ENCODE data around the gene KRT9.
"Not testable (repeated sequence)": the region's sequence is repeated elsewhere in the genome, so short reads cannot be mapped to it uniquely, and the experiment has no call there.

KRT9 gene

DNA sequence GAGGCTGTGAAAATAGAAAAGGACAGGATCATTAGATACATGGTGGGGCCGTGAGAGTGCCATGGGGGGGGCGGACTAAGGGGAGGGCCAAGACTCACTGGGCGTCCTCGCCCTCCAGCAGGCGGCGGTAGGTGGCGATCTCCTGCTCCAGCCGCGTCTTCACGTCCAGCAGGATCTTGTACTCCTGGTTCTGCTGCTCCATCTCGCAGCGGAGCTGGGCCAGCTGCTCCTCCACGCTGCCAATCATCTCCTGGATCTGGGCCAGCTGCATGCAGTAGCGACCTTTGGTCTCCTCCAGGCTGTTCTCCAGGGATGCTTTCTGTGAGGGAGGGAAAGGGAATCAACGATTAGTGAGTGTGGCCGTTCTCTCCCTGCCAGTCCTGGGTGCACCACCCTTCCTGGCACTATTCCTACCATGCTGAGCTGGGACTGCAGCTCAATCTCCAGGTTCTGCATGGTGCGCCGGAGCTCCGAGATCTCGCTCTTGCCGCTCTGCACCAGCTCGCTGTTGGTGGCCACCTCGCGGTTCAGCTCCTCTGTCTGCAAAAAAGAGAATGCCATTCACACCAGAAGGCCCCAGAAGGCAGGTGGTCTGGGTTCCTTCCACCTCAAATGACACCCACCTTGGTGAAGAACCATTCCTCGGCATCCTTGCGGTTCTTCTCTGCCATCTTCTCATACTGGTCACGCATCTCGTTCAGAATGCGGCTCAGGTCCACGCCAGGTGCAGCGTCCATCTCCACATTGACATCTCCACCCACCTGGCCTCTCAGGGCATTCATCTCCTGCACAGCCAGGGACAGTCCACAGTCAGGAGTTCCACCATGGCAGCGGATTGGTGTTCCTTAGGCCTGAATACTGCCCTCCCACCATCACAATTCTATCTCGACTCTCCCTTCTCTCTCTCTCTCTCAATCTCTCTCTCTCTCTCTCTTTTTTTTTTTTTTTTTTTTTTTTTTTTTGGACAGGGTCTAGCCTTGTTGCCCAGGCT is 11.6 kb upstream of the KRT9 start:
- ChIA-PET CTCF (interaction anchor here (1.6 to 1.9 kb wide), 2 partner anchors 34 to 65 kb away, joined by 5 read pairs; no protein-coding TSS in a partner anchor), POLR2A (no interaction called here)
- TF ChIP-seq ELF4 (IDR thresholded peaks at IDR 0.05), result no peak
- TF ChIP-seq FOXM1 (IDR thresholded peaks at IDR 0.05; ENCODE audit: borderline replicate concordance), result no peak
- TF ChIP-seq SP1 (IDR thresholded peaks at IDR 0.05), result no peak
- no peak for DNase-seq (ENCODE audit: extremely low spot score)

DNA sequence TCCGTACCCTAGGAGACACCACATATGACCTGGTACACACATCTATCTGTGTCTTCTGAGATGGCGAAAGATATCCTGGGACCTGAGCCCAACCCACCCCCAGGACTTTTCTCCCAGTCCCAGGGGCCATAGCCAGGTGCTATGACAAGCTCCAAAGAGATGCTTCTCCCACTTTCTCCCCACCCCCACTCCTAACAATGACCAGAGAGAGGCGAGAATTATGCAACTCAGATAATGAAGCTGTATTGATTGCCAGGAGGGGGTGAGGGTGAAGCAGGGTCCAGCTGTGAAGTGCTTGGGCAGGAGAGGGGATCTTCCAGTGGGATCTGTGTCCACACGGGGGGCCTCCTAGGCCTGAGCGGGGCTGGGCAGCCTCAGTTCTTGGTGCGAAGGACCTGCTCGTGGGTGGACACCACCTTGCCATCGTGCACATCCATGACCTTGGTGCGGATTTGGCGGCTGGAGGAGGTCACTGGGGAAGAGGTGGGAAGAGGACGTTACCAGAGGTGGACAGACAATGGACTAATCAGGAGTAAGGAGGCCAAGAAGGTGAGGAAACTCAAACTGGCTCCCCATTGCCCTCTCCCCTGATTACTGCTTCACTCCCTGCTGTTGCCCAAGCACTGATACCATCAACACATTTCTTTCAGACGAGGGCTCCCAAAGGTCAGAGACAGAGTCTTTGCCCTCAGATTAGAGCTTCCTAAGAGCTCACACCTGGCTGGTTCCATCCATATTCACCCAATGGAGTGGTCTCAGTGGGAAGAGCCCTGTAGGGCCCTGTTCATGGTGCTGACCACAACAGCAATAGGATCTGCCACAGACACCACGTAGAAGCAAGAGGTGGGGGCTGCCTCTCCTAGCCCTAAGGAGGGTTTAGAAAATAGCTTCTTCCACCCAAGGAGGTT is 10.5 kb upstream of the KRT9 start:
- ChIA-PET CTCF (interaction anchor here (0.9 to 1.9 kb wide), 3 partner anchors 33 to 80 kb away, joined by 4 to 7 read pairs (median 5); no protein-coding TSS in a partner anchor), POLR2A (interaction anchor here (1.1 to 1.2 kb wide), 2 partner anchors 83 to 106 kb away, joined by 3 read pairs; no protein-coding TSS in a partner anchor)
- not testable (repeated sequence) for DNase-seq (ENCODE audit: extremely low spot score)

DNA sequence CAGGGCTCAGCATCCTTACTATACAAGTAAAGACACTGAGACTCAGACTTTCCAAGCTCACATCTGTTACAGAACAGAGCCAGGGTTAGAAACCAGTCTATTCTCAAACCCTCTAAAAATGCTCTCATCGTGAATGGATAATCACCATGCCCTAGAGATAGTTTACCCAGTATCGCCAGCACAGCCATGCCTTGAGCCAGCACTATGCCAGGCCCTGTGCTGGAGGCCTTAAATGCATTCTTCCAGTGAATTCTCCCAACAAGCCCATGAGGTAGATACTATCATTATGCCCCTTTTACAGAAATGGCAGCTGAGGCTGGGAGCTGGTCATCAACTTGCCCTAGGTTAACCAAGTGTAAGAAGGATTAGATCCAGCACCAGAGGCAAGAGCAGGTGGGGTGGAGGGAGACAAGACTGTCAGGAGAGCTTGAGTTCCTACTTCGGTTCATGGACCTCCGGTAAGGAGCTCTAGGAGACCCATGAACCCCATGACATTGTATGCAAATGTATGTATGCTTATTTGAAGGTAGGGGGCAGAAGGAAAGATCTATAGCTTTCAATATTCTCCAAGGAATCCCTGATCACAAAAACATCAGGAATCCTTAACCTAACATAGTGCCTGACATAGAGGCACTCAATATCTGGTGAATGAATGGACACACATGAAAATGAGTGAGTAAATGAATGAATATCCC is 9.7 kb upstream of the KRT9 start:
- ChIA-PET POLR2A (interaction anchor here (1.1 to 1.2 kb wide), 2 partner anchors 84 to 107 kb away, joined by 3 read pairs; no protein-coding TSS in a partner anchor), CTCF (interaction anchor here (1.1 to 1.9 kb wide), 3 partner anchors 24 to 81 kb away, joined by 3 to 7 read pairs (median 5); no protein-coding TSS in a partner anchor)
- TF ChIP-seq HDGF (IDR thresholded peaks at IDR 0.05; ENCODE audit: borderline replicate concordance) (no peak), ZNF384 (IDR thresholded peaks at IDR 0.05) (no peak), ARNT (IDR thresholded peaks at IDR 0.05) (no peak), CTBP1 (IDR thresholded peaks at IDR 0.05; ENCODE audit: borderline replicate concordance) (no peak), FOXM1 (IDR thresholded peaks at IDR 0.05; ENCODE audit: borderline replicate concordance) (no peak), FOXA1 (IDR thresholded peaks at IDR 0.05) (no peak), L3MBTL2 (conservative IDR thresholded peaks at IDR 0.05) (no peak), FOXK2 (IDR thresholded peaks at IDR 0.05) (no peak), TARDBP (IDR thresholded peaks at IDR 0.05) (no peak), SP1 (IDR thresholded peaks at IDR 0.05) (no peak), ELF4 (IDR thresholded peaks at IDR 0.05) (no peak), BHLHE40 (IDR thresholded peaks at IDR 0.05; ENCODE audit: borderline replicate concordance) (no peak), LEF1 (IDR thresholded peaks at IDR 0.05; ENCODE audit: borderline replicate concordance) (no peak), SUZ12 (IDR thresholded peaks at IDR 0.05) (no peak), NFRKB (IDR thresholded peaks at IDR 0.05) (no peak)
- TF ChIP-seq, protein P1, sequence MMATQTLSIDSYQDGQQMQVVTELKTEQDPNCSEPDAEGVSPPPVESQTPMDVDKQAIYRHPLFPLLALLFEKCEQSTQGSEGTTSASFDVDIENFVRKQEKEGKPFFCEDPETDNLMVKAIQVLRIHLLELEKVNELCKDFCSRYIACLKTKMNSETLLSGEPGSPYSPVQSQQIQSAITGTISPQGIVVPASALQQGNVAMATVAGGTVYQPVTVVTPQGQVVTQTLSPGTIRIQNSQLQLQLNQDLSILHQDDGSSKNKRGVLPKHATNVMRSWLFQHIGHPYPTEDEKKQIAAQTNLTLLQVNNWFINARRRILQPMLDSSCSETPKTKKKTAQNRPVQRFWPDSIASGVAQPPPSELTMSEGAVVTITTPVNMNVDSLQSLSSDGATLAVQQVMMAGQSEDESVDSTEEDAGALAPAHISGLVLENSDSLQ (IDR thresholded peaks at IDR 0.05), result no peak
- DNase-seq (ENCODE audit: extremely low spot score), result no peak

DNA sequence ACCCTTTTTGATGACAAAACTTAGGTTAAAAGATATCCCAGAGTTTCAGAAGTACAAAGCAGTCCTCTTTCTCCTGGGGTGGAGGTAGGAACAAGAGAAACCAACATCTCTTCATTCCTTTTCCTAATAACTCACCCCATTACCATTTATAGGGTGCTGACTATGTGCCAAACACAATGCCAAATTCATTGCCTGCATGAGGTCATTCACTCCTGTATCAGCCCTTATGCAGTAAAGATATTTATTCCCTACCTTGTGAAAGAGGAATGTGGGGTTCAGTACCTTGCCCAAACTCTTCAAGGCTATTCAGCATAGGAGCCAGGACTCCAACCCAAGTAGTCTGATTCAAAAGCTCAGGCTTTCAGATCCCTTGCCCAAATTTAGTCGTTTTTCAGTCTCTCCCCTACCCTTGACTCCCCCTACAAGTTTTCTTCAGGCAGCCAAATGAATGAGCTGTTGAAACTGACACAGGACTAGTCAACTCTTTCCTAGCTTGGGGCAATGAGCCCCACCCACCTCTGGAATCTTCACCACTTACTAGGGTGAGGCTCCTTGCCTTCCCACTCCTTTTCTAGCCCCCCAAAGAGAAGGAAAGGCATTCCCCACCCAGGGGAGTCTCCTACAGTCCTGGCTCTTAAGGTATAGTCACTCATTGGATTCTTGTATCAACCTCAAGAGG is 9.0 kb upstream of the KRT9 start:
- no peak for DNase-seq (ENCODE audit: extremely low spot score)
- POLR2A ChIA-PET, result interaction anchor here (1.2 kb wide), 1 partner anchor 107 kb away, joined by 3 read pairs; no protein-coding TSS in a partner anchor
- no peak for TF ChIP-seq NFRKB (IDR thresholded peaks at IDR 0.05)
- TF ChIP-seq FOXK2 (IDR thresholded peaks at IDR 0.05), result no peak
- TF ChIP-seq HDGF (IDR thresholded peaks at IDR 0.05; ENCODE audit: borderline replicate concordance), result no peak
- TF ChIP-seq ELF4 (IDR thresholded peaks at IDR 0.05), result no peak
- TF ChIP-seq LEF1 (IDR thresholded peaks at IDR 0.05; ENCODE audit: borderline replicate concordance), result no peak
- TF ChIP-seq ARNT (IDR thresholded peaks at IDR 0.05), result no peak
- TF ChIP-seq FOXM1 (IDR thresholded peaks at IDR 0.05; ENCODE audit: borderline replicate concordance), result no peak
- TF ChIP-seq L3MBTL2 (conservative IDR thresholded peaks at IDR 0.05), result no peak
- CTCF ChIA-PET, result interaction anchor here (1.1 to 1.7 kb wide), 2 partner anchors 23 to 82 kb away, joined by 3 to 7 read pairs; no protein-coding TSS in a partner anchor

DNA sequence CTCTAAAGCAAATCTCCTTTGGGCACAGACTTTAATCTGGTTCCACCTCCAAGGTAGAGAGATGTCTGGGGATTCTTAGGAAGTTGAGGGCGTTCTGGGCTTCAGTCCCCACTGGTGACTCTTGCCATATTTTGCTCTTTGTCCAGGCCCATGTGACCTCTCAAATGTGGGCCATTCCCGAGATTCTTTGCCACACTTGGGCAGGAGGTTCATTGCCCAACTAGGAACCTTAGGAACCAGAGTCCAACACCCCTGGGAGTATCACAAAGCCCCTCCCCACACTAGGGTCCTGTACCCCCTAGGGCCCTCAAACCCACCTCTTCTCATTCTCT is 8.4 kb upstream of the KRT9 start:
- ChIA-PET POLR2A (interaction anchor here (0.9 to 1.5 kb wide), 2 partner anchors 86 to 108 kb away, joined by 3 to 4 read pairs; partner anchors contain the start of gene EIF1), CTCF (interaction anchor here (0.5 to 1.6 kb wide), 9 partner anchors 9 to 123 kb away, joined by 3 to 16 read pairs (median 3); no protein-coding TSS in a partner anchor)
- TF ChIP-seq, protein P1 (IDR thresholded peaks at IDR 0.05), result no peak
- no peak for TF ChIP-seq ELF4 (IDR thresholded peaks at IDR 0.05)
- no peak for TF ChIP-seq ARNT (IDR thresholded peaks at IDR 0.05)
- TF ChIP-seq FOXA1 (IDR thresholded peaks at IDR 0.05), result no peak
- no peak for TF ChIP-seq HDGF (IDR thresholded peaks at IDR 0.05; ENCODE audit: borderline replicate concordance)
- TF ChIP-seq BHLHE40 (IDR thresholded peaks at IDR 0.05; ENCODE audit: borderline replicate concordance), result no peak
- no peak for TF ChIP-seq SP1 (IDR thresholded peaks at IDR 0.05)
- no peak for TF ChIP-seq CTBP1 (IDR thresholded peaks at IDR 0.05; ENCODE audit: borderline replicate concordance)
- TF ChIP-seq FOXK2 (IDR thresholded peaks at IDR 0.05), result no peak
- no peak for TF ChIP-seq SUZ12 (IDR thresholded peaks at IDR 0.05)
- no peak for TF ChIP-seq L3MBTL2 (conservative IDR thresholded peaks at IDR 0.05)
- no peak for TF ChIP-seq NFRKB (IDR thresholded peaks at IDR 0.05)
- TF ChIP-seq FOXM1 (IDR thresholded peaks at IDR 0.05; ENCODE audit: borderline replicate concordance), result no peak
- TF ChIP-seq TARDBP (IDR thresholded peaks at IDR 0.05), result no peak
- TF ChIP-seq LEF1 (IDR thresholded peaks at IDR 0.05; ENCODE audit: borderline replicate concordance), result no peak
- no peak for TF ChIP-seq ZNF384 (IDR thresholded peaks at IDR 0.05)
- no peak for DNase-seq (ENCODE audit: extremely low spot score)

All from HEK293T (cell line).